Fibroblast of lung (primary cell): ENCODE results near the gene ITGB1BP2. TPM values are rescaled to one million over a fixed set of nuclear protein-coding genes. Genes with fewer than 3 reads are reported as not detected.
A peak's percentile ranks its signal among the peaks of the same experiment; 100 is the strongest.
"Not testable (repeated sequence)": the region's sequence is repeated elsewhere in the genome, so short reads cannot be mapped to it uniquely, and the experiment has no call there.

Experiments used
- DNase-seq, 2 donors: peaks; one replicate each; pipeline versions ENCODE4 v3.0.0 to v3.0.0-alpha.2; 2010; ENCODE audit warnings: low read depth in 2 of 2
- H2AFZ ChIP-seq: 2 replicates; pipeline ENCODE4 v1.5.1; 2012; ENCODE audit warnings: low read length, control low read depth, inconsistent platforms
- H3K27ac ChIP-seq: 2 replicates; pipeline ENCODE4 v1.5.1; 2011; ENCODE audit warnings: low read length, control low read depth; ENCODE audit not compliant: insufficient read depth
- H3K27me3 ChIP-seq: 2 replicates; pipeline ENCODE4 v1.5.1; 2011; ENCODE audit warnings: mild to moderate bottlenecking, low read length; ENCODE audit not compliant: control insufficient read depth, insufficient read depth
- H3K36me3 ChIP-seq: 2 replicates; pipeline ENCODE4 v1.5.1; 2011; ENCODE audit warnings: low read length; ENCODE audit not compliant: control insufficient read depth, insufficient read depth
- H3K4me1 ChIP-seq: 2 replicates; pipeline ENCODE4 v1.5.1; 2011; ENCODE audit warnings: low read length; ENCODE audit not compliant: control insufficient read depth, insufficient read depth; ENCODE audit errors: extremely low read depth
- H3K4me2 ChIP-seq: 2 replicates; pipeline ENCODE4 v1.5.1; 2011; ENCODE audit warnings: low read length, control low read depth; ENCODE audit not compliant: insufficient read depth; ENCODE audit errors: extremely low read depth
- H3K4me3 ChIP-seq, 4 experiments: fragments of 200-600 bp in 1 of 4; sonication (generic) in 1 of 4; replicated peaks in 1 of 4; 2 replicates each; pipeline ENCODE4 v1.5.1; 2011 to 2016; ENCODE audit warnings: low read length in 4 of 4, low read depth in 3 of 4, mild to moderate bottlenecking in 3 of 4, control low read depth in 2 of 4, inconsistent platforms in 1 of 4, mixed read lengths in 1 of 4; ENCODE audit not compliant: insufficient read depth in 1 of 4; ENCODE audit errors: control extremely low read depth in 1 of 4
- H3K79me2 ChIP-seq: 2 replicates; pipeline ENCODE4 v1.5.1; 2012; ENCODE audit warnings: mild to moderate bottlenecking, low read length, inconsistent platforms; ENCODE audit not compliant: control insufficient read depth, insufficient read depth
- H3K9ac ChIP-seq: 2 replicates; pipeline ENCODE4 v1.5.1; 2011; ENCODE audit warnings: mild to moderate bottlenecking, low read length, control low read depth; ENCODE audit not compliant: insufficient read depth
- H3K9me3 ChIP-seq: 2 replicates; pipeline ENCODE4 v1.5.1; 2012; ENCODE audit warnings: low read depth, low read length; ENCODE audit not compliant: control insufficient read depth, insufficient read depth
- H4K20me1 ChIP-seq: 2 replicates; pipeline ENCODE4 v1.5.1; 2011; ENCODE audit warnings: low read length; ENCODE audit not compliant: control insufficient read depth, insufficient read depth; ENCODE audit errors: extremely low read depth
- CTCF ChIP-seq, 2 donors: IDR thresholded peaks in 1 of 2; conservative IDR thresholded peaks in 1 of 2; 1 replicate in 1 of 2; 2 replicates in 1 of 2; pipeline ENCODE4 v1.5.1; 2011 to 2012; ENCODE audit warnings: low read length in 2 of 2, control low read depth in 1 of 2, inconsistent platforms in 1 of 2, low read depth in 1 of 2, mild to moderate bottlenecking in 1 of 2
- EZH2 ChIP-seq: IDR thresholded peaks from 2 replicates; pipeline ENCODE4 v1.5.1; 2012; ENCODE audit warnings: low read length, control low read depth, mild to moderate bottlenecking; ENCODE audit errors: missing control alignments
- polyA plus RNA-seq, 2 donors: library from polyadenylated mRNA; depleted of rRNA in 1 of 2; stranded (reverse) in 1 of 2; unstranded in 1 of 2; fragments of >200 nt; gene quantifications; 2 replicates each; pipeline ENCODE4 v1.2.1, GENCODE V29; 2011 to 2012; ENCODE audit warnings: missing spikeins in 1 of 2
- total RNA-seq: library from RNA; depleted of rRNA; stranded (reverse); fragments of >200 nt; gene quantifications from 2 replicates; pipeline ENCODE4 v1.2.1, GENCODE V29; 2014

The ITGB1BP2 gene
- total and polyA plus RNA-seq, 2 donors (not counting 1 experiment from before 2014, with no cell fraction given) = 0.66 to 1.8 TPM

- TF ChIP-seq CTCF (conservative IDR thresholded peaks at IDR 0.05 in 1 of 2, IDR thresholded peaks at IDR 0.05 in 1 of 2; ENCODE audit: low read depth in 1 of 2, low read length in 2 of 2) = no peak
- no peak for TF ChIP-seq EZH2
- no peaks in the 10 kb centered on the region for H3K9me3 ChIP-seq
- DNase-seq = peak in 1 of 2 donors; percentile 26
- no peaks in the 10 kb centered on the region for H3K4me1 ChIP-seq
- no peaks in the 10 kb centered on the region for H3K36me3 ChIP-seq
- no peaks in the 10 kb centered on the region for H3K27me3 ChIP-seq
- H3K9ac ChIP-seq = no peak overlapping the region
- no peaks in the 10 kb centered on the region for H4K20me1 ChIP-seq
- H3K27ac ChIP-seq = no peak overlapping the region
- no peak overlapping the region for H3K4me2 ChIP-seq
- H3K4me3 ChIP-seq = no peak overlapping the region
- H3K79me2 ChIP-seq = no peaks in the 10 kb centered on the region
- no peak overlapping the region for H2AFZ ChIP-seq
These were observed 1.1 kb downstream of the ITGB1BP2 start for GRCh38 chrX:71302461-71303213.

GRCh38 chrX:71304561-71304960 is 3.0 kb downstream of the ITGB1BP2 start:
- no peak for DNase-seq
- Histone ChIP-seq H3K4me1 (no peaks in the 10 kb centered on the region), H3K4me2 (no peak overlapping the region), H3K79me2 (no peaks in the 10 kb centered on the region), H3K9me3 (no peaks in the 10 kb centered on the region), H3K36me3 (no peaks in the 10 kb centered on the region), H3K27ac (no peak overlapping the region), H2AFZ (no peak overlapping the region), H4K20me1 (no peaks in the 10 kb centered on the region), H3K27me3 (no peaks in the 10 kb centered on the region), H3K9ac (no peak overlapping the region), H3K4me3 (no peak overlapping the region)
- TF ChIP-seq CTCF (conservative IDR thresholded peaks at IDR 0.05 in 1 of 2, IDR thresholded peaks at IDR 0.05 in 1 of 2; ENCODE audit: low read depth in 1 of 2, low read length in 2 of 2) (no peak), EZH2 (no peak)

GRCh38 chrX:71315917-71316316 is 14.4 kb downstream of the ITGB1BP2 start:
- Histone ChIP-seq H4K20me1 (no peaks in the 10 kb centered on the region), H3K4me3 (no peak overlapping the region), H2AFZ (no peak overlapping the region), H3K4me2 (no peak overlapping the region), H3K79me2 (no peaks in the 10 kb centered on the region), H3K27ac (no peak overlapping the region), H3K9me3 (no peaks in the 10 kb centered on the region), H3K27me3 (no peaks in the 10 kb centered on the region), H3K4me1 (no peaks in the 10 kb centered on the region), H3K9ac (no peak overlapping the region), H3K36me3 (no peaks in the 10 kb centered on the region)
- DNase-seq = peak; percentile 62 to 87
- TF ChIP-seq CTCF (conservative IDR thresholded peaks at IDR 0.05 in 1 of 2, IDR thresholded peaks at IDR 0.05 in 1 of 2; ENCODE audit: low read depth in 1 of 2, low read length in 2 of 2) (no peak), EZH2 (no peak)

- not testable (repeated sequence) for H2AFZ ChIP-seq, H3K79me2 ChIP-seq, H3K4me3 ChIP-seq, H3K9ac ChIP-seq, H3K4me1 ChIP-seq, H3K27me3 ChIP-seq, H3K4me2 ChIP-seq, H4K20me1 ChIP-seq, H3K36me3 ChIP-seq, H3K27ac ChIP-seq, H3K9me3 ChIP-seq
- peak in 1 of 2 donors; percentile 22 for DNase-seq
These were observed 15.4 kb downstream of the ITGB1BP2 start for GRCh38 chrX:71316959-71317358.
